ENCODE results near the gene ACAA2. TPM values are rescaled to one million over a fixed set of nuclear protein-coding genes. Genes with fewer than 3 reads are reported as not detected.
A peak's percentile ranks its signal among the peaks of the same experiment; 100 is the strongest.

The ACAA2 gene
- polyA plus RNA-seq, 2 of the 4 experiments (the other 2 are of a cell fraction) = 30.9 to 47.5 TPM

- TF ChIP-seq GATA3 (IDR thresholded peaks at IDR 0.05; ENCODE audit: borderline replicate concordance) = no peak
- TF ChIP-seq HDAC2 (IDR thresholded peaks at IDR 0.05) = no peak
- no peak for TF ChIP-seq TP53 (CRISPR knock-in tag; IDR thresholded peaks at IDR 0.05)
- no peak for TF ChIP-seq EHF (CRISPR knock-in tag; IDR thresholded peaks at IDR 0.05)
- no peak for TF ChIP-seq RCOR1 (IDR thresholded peaks at IDR 0.05; ENCODE audit: low read depth, low read length)
- 93% methylated on average over 4 of the region's 4 CpGs for WGBS (ENCODE audit: missing lambda C conversion rate)
- ChIA-PET POLR2A (no interaction called here), CTCF (no interaction called here)
- ATAC-seq (no peak), FAIRE-seq (no peak), DNase-seq (ENCODE audit: low read depth in 1 of 2, low spot score in 1 of 2) (no peak)
- H3K4me3 ChIP-seq = no peak overlapping the region
- H3K4me2 ChIP-seq = no peak overlapping the region
- peaks cover 14% of the 10 kb centered on the region for H3K4me1 ChIP-seq
- H3K27ac ChIP-seq = no peak overlapping the region
- no peaks in the 10 kb centered on the region for H3K9me3 ChIP-seq
Measured at GRCh38 chr18:49815927-49816326, 2.6 kb upstream of the ACAA2 start.

DNA sequence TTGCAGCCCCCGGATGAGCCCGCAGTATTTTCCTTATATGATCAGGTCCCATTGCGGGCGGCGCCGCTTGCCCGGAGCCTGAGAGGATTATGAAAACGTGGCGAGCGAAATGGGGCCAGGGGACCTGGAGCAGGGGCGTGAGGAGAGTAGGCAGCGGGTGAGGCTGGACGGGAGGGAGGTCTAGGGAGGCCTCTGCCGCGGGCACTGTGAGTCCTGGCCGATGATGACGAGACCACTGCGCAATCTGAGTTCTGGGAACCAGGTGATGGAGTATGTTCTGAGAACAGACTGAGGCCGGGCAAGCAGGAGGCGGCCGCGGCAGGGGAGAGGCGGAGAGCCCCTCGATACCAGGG lies 790 bp upstream of the ACAA2 start:
- ChIA-PET CTCF (interaction anchor here (3.1 kb wide), 1 partner anchor 45 kb away, joined by 14 read pairs; no protein-coding TSS in a partner anchor), POLR2A (interaction anchor here (0.8 to 1.7 kb wide), 3 partner anchors 10 to 44 kb away, joined by 3 to 7 read pairs (median 3); no protein-coding TSS in a partner anchor)
- Histone ChIP-seq H3K27ac (peak overlapping the region; percentile 92 to 97), H3K9me3 (no peaks in the 10 kb centered on the region), H3K4me3 (peak overlapping the region; percentile 85), H3K4me1 (peaks cover 14% of the 10 kb centered on the region), H3K4me2 (peak overlapping the region; percentile 88)
- TF ChIP-seq NR3C1 (IDR thresholded peaks at IDR 0.05) = no peak
- TF ChIP-seq FOSL2 (IDR thresholded peaks at IDR 0.05) = no peak
- no peak for TF ChIP-seq FOSL2 (CRISPR knock-in tag; IDR thresholded peaks at IDR 0.05)
- TF ChIP-seq NPAS2 (CRISPR knock-in tag; IDR thresholded peaks at IDR 0.05; ENCODE audit: borderline replicate concordance) = no peak
- no peak for TF ChIP-seq FOXS1 (CRISPR knock-in tag; IDR thresholded peaks at IDR 0.05)
- 0 out of 2 replicates have a peak, but pooled peaks have one; percentile 10 for TF ChIP-seq E2F6 (IDR thresholded peaks at IDR 0.05; ENCODE audit: borderline replicate concordance, low read depth)
- TF ChIP-seq GATA3 (IDR thresholded peaks at IDR 0.05; ENCODE audit: borderline replicate concordance) = no peak
- DNase-seq (ENCODE audit: low read depth in 1 of 2, low spot score in 1 of 2) = peak; percentile 1 to 20
- WGBS (ENCODE audit: missing lambda C conversion rate) = 1% methylated on average over 12 of the region's 24 CpGs
- ATAC-seq = peak; percentile 65 to 73
- FAIRE-seq = no peak

DNA sequence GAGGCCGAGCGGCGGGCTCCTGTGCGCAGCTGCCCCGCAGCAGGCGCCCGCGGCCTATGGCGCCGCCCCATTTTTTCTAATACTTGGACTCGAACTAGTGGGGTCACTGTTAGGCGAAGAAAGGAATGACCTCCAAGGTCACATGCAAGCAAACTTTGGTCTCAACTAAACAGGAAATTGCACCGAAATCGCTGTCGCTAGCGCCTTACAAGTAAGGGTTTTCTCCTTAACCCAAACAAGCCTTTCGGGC lies 339 bp downstream of the ACAA2 start:
- DNase-seq (ENCODE audit: low read depth in 1 of 2, low spot score in 1 of 2) = peak; percentile 1 to 20
- peak overlapping the region; percentile 88 for H3K4me2 ChIP-seq
- peak overlapping the region; percentile 92 to 97 for H3K27ac ChIP-seq
- no peak for FAIRE-seq
- peak; percentile 45 to 71; a peak in 3 of 6 replicates for ATAC-seq
- 0% methylated on average over 5 of the region's 17 CpGs for WGBS (ENCODE audit: missing lambda C conversion rate)
- no peak for TF ChIP-seq NR3C1 (IDR thresholded peaks at IDR 0.05)
- no peak for TF ChIP-seq GATA3 (IDR thresholded peaks at IDR 0.05; ENCODE audit: borderline replicate concordance)
- no peak for TF ChIP-seq EHMT2 (IDR thresholded peaks at IDR 0.05; ENCODE audit: low read depth)
- no peak for TF ChIP-seq KDM1A (IDR thresholded peaks at IDR 0.05; ENCODE audit: low read depth)
- TF ChIP-seq EHF (CRISPR knock-in tag; IDR thresholded peaks at IDR 0.05) = no peak
- TF ChIP-seq FOSB (CRISPR knock-in tag; IDR thresholded peaks at IDR 0.05) = no peak
- no peak for TF ChIP-seq NPAS2 (CRISPR knock-in tag; IDR thresholded peaks at IDR 0.05; ENCODE audit: borderline replicate concordance)
- TF ChIP-seq, protein P1, sequence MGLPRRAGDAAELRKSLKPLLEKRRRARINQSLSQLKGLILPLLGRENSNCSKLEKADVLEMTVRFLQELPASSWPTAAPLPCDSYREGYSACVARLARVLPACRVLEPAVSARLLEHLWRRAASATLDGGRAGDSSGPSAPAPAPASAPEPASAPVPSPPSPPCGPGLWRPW (IDR thresholded peaks at IDR 0.05) = no peak
- TF ChIP-seq PHF8 (IDR thresholded peaks at IDR 0.05; ENCODE audit: borderline replicate concordance, low read depth) = no peak
- no peak for TF ChIP-seq HDAC2 (IDR thresholded peaks at IDR 0.05)
- TF ChIP-seq ZC3H11A (IDR thresholded peaks at IDR 0.05) = no peak
- no peaks in the 10 kb centered on the region for H3K9me3 ChIP-seq
- H3K4me1 ChIP-seq = peaks cover 14% of the 10 kb centered on the region
- ChIA-PET CTCF (interaction anchor here (3.1 kb wide), 1 partner anchor 46 kb away, joined by 14 read pairs; no protein-coding TSS in a partner anchor), POLR2A (interaction anchor here (1.1 kb wide), 1 partner anchor 37 kb away, joined by 3 read pairs; no protein-coding TSS in a partner anchor)
- peak overlapping the region; percentile 85 for H3K4me3 ChIP-seq

- peak overlapping the region; percentile 88 for H3K4me2 ChIP-seq
- ATAC-seq (peak in 1 of 2 experiments; percentile 3; a peak in 3 of 6 replicates), DNase-seq (ENCODE audit: low read depth in 1 of 2, low spot score in 1 of 2) (no peak), FAIRE-seq (no peak)
- H3K4me3 ChIP-seq = peak overlapping the region; percentile 85
- ChIA-PET CTCF (interaction anchor here (3.1 kb wide), 1 partner anchor 47 kb away, joined by 14 read pairs; no protein-coding TSS in a partner anchor), POLR2A (interaction anchor here (1.1 kb wide), 1 partner anchor 37 kb away, joined by 3 read pairs; no protein-coding TSS in a partner anchor)
- no peak for TF ChIP-seq NR3C1 (IDR thresholded peaks at IDR 0.05)
- H3K27ac ChIP-seq = peak overlapping the region; percentile 92 to 97
- no peaks in the 10 kb centered on the region for H3K9me3 ChIP-seq
- WGBS (ENCODE audit: missing lambda C conversion rate) = 52% methylated on average over 13 of the region's 13 CpGs
- H3K4me1 ChIP-seq = peaks cover 14% of the 10 kb centered on the region
Measured at GRCh38 chr18:49812286-49813068, 856 bp downstream of the ACAA2 start.

All from A549 (cell line).